HEK293T (cell line): ENCODE measurements around the gene NBPF6.
"Not testable (repeated sequence)": the region's sequence is repeated elsewhere in the genome, so short reads cannot be mapped to it uniquely, and the experiment has no call there.

ENCODE experiments used
- CTCF ChIA-PET: fragments of 350-600 bp; formaldehyde crosslinking; extraction: SDS; loops from one replicate; lab custom pipeline; 2021; ENCODE audit warnings: antibody characterized with exemption, inconsistent platforms; lab: Yijun Ruan, JAX
- POLR2A ChIA-PET: fragments of 350-600 bp; formaldehyde crosslinking; extraction: SDS; loops from one replicate; lab custom pipeline; 2020; ENCODE audit warnings: antibody characterized with exemption, inconsistent platforms; lab: Yijun Ruan, JAX
- DNase-seq: peaks from one replicate; pipeline ENCODE4 v3.0.0; 2012; ENCODE audit warnings: mixed read lengths; ENCODE audit errors: extremely low spot score

The NBPF6 gene

GRCh38 chr1:108450043-108450442 is at the start of gene NBPF6:
Gene NBPF6, plus strand, starts transcription at chr1:108450343. Its CDS starts 259 bp downstream, at chr1:108450602.
- DNase-seq, POLR2A ChIA-PET, CTCF ChIA-PET: not testable (repeated sequence)

DNA sequence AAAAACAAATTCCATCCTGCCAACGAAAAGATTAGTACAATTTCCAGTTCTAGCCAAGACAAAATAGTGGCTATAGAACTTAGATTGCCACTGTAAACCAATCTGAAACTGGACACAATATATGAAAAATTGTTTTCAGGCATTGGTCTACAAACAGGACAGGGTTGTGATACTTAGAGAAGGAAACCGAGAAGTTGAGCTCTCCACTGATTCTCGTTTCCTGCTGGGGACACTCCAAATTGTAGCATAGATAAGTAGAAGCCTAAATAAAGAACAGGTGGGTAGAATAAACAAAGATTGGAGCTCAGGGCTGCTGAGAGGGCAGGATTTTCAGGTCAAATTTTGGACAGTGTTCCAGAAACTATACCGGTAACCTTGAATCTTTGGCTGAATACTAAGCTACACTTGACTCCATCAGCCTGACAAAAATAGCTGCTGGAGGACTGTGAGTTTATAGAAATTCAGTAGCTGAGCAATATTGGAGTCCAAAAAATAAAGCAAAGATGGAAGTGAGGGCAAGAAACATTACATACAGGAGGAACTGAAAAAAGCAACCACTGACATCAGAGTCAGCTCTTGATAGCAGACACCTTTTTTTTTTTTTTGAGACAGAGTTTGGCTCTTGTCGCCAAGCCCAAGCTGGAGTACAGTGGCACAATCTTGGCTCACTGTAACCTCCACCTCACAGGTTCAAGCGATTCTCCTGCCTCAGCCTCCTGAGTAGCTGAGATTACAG is 38.9 kb upstream of the NBPF6 start:
- CTCF ChIA-PET: not testable (repeated sequence)

DNA sequence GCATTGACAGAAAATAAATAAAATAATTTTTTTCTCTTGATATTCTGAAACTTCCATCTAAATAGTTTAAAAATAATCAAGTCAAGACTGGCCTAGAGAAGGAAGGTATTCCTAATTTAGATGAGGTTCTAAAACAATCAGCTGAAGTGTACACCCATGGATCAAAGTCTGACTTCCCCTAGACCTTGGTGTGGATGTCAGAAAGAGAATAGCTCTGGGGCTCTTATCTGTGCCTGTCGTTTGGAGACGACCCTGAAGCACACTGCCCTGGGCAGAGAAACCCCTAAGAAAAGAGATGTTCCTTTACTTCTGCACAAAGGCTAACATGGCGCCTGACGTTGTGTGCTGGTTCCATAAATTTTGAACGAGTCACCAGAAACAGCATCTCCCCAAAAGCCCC is 30.0 kb upstream of the NBPF6 start:
- CTCF ChIA-PET, POLR2A ChIA-PET, DNase-seq: not testable (repeated sequence)

More for the DNA sequence above, 38.9 kb upstream of the NBPF6 start:
- DNase-seq, POLR2A ChIA-PET: not testable (repeated sequence)

- CTCF ChIA-PET, POLR2A ChIA-PET, DNase-seq: not testable (repeated sequence)
These were observed 28.9 kb upstream of the NBPF6 start for GRCh38 chr1:108421061-108421916.

DNA sequence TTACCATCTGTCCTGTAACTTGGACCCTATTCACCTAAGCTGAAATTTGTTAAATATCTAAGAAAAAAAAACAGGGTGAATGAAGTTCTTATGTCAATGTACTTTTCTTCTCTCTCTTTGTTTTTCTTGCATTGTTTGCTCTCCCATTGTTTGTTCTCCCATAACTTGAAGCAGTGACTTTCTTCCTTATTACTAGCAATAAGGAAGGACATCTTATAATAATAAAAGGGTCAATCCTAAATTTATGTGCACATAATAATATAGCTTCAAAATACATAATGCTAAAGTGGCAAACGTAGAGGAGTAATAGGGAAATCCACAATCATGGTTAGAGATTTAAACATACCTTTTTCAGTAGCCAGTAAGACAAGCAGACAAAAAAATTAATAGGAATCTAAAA is 23.3 kb upstream of the NBPF6 start:
- DNase-seq, CTCF ChIA-PET, POLR2A ChIA-PET: not testable (repeated sequence)

- POLR2A ChIA-PET, CTCF ChIA-PET, DNase-seq: not testable (repeated sequence)
These were observed 18.1 kb upstream of the NBPF6 start for GRCh38 chr1:108432002-108432401.

DNA sequence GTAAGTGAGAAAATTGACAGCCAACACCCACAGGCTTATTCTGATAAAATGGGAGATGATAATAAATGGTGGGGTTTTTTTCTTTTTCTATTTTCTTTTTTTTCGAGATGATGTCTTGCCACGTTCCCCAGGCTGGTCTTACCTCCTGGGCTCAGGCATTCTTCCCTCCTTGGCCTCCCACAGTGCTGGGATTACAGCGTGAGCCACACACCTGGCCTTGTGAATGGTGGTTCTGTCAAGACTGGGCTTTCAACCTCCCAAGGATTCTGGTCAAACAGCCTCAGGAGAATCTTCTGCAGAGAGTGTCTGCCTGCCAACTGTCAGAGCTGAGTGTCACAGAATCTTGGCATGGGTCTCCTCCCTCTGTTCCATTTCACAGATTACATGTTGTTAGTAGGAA is 16.7 kb upstream of the NBPF6 start:
- CTCF ChIA-PET, DNase-seq, POLR2A ChIA-PET: not testable (repeated sequence)

DNA sequence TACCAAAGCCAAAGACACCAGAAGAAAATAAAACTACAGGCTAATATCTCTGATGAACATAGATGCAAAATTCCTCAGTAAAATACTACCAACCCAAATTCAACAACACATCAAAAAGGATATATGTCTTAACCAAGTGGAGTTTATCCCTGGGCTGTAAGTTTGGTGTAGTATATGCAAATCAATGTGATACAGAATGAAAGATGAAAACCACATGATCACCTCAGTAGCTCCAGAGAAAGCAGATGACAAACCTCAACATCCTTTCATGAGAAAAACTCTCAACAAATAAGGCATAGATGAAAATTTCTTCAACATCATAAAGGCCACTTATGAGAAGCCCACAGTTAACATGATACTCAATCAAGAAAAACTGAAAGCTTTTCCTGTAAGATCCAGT is 11.6 kb upstream of the NBPF6 start:
- DNase-seq, CTCF ChIA-PET, POLR2A ChIA-PET: not testable (repeated sequence)

DNA sequence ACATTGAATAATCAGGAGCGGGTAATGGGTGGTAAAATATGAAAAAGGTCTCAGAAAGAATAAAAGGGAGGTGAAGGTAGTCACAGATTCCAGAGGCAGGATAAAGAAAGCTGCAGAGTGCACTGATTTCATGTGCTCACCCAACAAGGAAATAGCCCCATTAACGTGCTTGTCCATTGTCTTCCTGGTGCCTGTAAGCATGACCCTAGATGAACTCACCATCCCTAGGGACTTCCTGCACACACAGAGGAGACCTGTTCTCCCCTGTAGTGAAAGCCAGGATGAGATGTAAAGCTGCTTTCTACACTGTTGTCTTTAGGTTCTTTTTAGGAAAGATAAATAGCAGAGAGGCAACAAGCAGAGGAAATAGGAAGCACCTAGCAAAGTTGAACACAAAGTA is 4.4 kb downstream of the NBPF6 start:
- POLR2A ChIA-PET, DNase-seq, CTCF ChIA-PET: not testable (repeated sequence)

DNA sequence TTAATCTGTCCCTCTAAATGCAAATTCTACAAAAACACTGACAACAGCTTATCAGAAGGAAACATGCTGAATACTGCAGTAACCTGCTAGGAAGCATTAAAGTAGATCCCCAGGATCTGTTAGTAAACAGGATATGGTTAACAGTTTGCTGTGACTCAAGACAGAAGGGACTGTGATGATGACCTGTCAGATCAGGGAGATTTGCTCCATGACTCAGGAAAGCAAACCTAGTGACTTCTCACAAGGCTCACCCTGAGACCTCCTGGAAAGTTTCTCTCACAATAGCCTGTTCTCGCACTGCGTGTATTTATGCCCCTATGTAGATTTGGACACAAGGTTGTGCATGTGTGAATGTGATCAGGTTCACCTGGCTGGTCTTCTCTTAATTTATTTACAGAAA is 8.5 kb downstream of the NBPF6 start:
- DNase-seq, CTCF ChIA-PET, POLR2A ChIA-PET: not testable (repeated sequence)

DNA sequence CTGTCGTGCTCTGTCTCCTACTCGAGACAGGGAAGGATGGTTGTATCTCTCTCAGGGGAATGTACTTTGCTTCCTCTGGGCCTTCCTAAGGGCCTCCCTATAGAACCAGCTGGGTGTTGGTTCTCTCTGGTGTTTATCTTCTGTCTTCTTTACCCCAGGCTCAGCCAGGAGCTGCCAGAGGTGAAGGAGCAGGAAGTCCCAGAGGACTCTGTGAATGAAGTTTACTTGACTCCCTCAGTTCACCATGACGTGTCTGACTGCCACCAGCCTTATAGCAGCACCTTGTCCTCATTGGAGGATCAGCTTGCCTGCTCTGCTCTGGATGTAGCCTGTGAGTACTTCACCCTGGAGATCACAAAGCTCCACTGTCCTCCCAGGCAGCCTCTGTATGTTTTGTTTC is 11.6 kb downstream of the NBPF6 start:
- CTCF ChIA-PET, DNase-seq, POLR2A ChIA-PET: not testable (repeated sequence)

DNA sequence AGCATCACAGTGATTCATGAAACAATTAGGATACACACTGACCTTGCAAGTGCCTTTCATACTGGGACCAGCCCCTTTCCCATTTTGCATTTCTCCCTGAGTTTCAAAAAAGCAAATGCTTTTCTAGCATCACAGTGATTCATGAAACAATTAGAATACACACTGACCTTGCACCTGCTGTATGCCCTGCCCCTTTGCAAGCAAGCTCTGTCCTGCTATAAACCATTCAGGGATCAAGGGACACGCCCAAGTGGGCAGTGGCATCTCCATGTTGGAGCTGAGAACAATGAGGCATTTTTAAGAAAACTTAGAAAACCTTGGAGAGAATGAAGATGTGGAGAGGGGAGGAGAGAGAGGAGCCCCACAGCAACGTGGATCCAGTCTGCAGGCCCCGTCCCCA is 13.8 kb downstream of the NBPF6 start:
- CTCF ChIA-PET, DNase-seq, POLR2A ChIA-PET: not testable (repeated sequence)

DNA sequence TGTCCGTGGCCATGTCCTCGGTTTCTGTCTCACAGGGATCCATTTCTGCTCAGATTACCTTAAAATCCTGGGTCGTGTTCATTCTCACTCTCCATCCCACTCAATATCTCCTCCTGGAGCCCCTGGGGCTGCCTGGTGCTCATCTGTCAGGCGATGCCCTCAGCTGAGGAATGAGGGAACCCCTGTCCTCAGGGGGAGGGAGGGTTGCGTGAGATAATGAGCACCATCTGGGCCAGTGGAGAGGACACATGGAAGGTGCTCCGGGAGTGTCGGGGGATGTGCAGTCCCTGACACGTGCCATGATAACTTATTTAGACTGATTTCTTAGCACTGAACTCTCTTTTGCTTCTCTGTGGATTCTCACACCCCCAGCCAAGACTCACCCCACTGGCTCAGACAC is 16.0 kb downstream of the NBPF6 start:
- POLR2A ChIA-PET, DNase-seq, CTCF ChIA-PET: not testable (repeated sequence)

GRCh38 chr1:108467155-108467554 is 17.0 kb downstream of the NBPF6 start:
- POLR2A ChIA-PET, DNase-seq, CTCF ChIA-PET: not testable (repeated sequence)

DNA sequence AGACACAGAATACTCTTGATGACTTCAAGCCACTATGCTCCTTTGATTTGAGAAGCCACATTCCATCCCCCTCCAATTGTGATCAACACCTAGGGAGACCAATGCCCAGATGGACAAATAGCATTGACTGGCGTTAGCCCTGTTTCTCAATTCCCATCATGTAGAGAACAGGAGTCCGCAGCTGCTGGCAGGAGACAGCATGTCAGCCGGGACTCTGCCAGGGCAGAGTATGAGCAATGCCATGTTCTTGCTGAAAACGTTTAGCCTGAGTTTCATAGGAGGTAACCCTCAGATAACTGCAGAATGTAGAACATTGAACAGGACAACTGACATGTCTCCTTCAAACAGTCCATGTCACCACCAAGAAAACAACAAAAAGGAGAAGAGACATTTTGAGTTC is 20.6 kb downstream of the NBPF6 start:
- CTCF ChIA-PET, POLR2A ChIA-PET: not testable (repeated sequence)

GRCh38 chr1:108474516-108474915 is 24.4 kb downstream of the NBPF6 start:
- POLR2A ChIA-PET, CTCF ChIA-PET, DNase-seq: not testable (repeated sequence)

More for the DNA sequence above, 20.6 kb downstream of the NBPF6 start:
- DNase-seq: not testable (repeated sequence)
